Fibroblast of skin of back (primary cell): Measurements from ENCODE around the gene NRARP.
A peak's percentile ranks its signal among the peaks of the same experiment; 100 is the strongest.

Experiments
- DNase-seq: peaks from one replicate; pipeline ENCODE4 v3.0.0-alpha.2; 2013

NRARP gene

DNA sequence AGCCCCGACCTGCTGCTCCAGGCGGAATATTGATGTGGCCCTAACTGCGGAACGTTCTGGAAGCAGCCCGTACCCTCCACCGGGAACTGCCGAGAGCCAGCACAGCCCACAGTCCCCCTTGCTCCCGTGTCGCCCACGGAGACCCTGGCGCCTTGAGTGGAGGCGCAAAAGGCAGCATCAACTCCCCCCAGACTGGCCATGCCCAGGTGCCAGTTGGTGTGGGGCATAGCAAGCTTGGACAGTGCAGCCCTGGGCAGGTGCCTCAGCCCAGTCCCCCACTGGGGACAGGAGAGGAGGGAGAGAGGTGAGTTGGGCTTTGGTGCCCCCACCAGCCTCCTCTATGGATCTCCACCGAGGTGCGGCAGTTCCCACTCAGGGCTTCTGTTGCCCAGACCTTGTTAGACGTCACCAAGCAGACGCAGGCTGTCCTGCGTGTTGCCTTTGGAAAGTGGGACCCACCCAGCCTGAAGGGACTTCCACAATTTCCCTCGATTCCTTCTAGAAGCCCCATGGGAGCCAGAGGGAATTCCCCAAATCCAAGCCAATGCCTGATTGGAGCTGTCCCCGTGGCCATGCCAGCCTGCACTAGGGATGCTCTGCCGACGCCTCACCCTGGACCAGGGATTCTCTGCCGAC lies 19.8 kb upstream of the NRARP start:
- no peak for DNase-seq

DNA sequence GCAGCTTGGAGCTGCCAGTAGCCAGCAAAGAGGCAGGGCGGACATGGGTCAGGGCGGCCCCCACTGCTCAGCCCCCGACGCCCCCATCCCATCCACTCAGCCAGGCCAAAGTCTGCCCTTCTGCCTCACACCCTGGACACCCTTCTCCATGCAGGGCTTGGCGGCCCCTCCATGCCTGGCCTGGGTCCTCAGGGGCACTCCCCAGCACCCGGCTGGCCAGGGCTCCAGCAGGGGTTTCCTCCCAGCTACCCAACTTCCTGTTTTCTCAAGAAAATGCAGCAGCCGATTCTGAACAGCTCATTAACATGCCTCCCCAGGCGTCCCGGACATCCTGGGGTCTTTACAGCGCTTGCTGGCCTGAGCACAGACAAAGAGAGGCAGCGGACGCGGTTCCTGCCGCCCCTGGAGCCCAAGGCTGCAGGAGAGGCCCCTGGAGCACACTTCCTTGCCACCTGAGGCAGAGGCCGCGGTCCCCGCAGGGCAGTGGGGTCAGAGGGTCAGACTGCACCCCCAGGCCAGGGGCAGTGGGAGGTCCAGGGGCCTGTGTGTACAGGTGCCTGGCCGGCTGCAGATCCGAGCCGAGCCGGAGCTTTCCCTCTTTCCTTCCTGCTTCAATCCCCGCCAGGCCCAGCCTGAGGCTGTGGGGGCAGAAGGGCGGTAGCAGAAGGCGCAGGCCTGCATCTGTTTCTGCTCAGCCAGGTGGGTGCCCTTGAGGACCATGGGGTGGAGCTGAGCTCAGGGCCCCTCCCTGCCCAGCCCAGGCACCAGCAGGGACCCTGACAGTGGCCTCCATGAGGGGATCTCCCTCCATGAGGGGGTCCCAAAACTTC lies 18.7 kb upstream of the NRARP start:
- DNase-seq, result no peak

DNA sequence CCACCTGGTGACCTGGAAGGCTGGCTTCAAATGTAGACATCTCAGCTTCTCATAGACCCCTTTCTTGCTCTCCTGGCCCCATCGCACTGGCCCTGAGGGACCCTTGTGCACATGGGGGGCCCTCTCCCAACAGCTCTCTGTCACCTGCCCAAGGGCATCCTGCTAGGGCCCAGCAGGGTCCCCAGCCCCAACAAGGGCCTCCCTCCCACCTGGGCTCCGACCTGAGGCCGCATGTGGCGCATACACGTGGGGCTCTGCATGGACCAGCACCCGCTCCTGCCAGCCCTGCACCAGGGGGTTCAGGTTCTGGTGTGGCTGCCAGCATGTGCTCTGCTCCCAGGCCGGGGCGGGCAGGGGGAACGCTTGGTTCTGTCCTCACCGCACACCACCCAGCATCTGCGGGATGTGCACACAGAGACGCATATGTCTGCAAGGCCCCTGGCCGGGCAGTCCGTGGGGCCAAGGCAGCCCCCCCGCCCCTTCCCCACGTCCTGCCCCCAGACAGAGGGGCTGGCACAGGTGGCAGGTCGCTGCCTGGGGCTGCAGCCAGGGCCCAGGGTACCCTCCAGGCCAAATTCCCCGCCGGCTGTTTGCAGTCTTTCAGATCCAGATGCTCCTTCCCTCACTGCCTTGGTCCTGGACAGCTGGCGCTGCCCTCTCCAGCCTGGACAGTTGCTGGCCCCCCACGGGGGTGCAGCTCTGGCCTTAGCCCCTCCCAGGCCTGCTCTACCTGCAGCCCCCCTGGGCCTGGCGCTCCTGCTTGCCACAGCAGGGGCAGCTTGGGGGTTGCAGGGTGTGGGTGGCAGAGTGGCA lies 17.9 kb upstream of the NRARP start:
- no peak for DNase-seq

DNA sequence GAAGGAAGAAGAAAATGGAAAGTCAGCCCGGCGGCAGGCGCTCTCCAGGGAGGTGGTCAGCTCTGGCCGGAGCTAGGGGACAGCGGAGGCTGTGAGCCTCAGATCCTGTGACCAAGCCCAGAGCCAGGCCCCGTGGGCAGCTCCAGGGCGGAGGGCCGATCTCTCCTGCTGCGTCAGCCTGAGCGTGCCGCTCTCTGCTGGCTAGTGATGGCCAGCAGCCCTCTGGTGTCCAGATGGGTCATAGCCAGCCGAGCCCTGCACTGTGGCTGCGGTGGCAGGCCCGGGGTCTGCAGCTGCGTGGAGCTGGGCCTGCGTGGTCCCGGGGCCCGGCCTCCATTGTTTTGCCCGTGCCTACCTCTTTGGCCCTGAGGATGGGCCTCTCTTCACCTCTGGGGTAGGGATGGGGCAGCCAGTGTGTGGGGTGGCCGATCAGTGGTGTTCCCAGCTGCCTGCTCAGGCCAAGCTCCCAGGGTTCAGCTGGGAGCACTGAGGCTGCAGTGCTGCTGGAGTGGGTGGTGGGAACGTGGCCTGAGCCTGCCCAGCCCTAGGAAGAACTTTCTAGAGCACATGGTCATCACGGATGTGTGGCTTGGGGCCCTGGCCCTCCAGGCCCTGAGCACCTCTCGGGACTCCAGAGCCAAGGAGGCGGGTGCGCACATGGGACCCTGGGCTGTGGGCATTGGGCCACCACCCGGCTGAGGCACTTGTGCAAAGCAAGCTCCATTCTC lies 17.1 kb upstream of the NRARP start:
- no peak for DNase-seq

DNA sequence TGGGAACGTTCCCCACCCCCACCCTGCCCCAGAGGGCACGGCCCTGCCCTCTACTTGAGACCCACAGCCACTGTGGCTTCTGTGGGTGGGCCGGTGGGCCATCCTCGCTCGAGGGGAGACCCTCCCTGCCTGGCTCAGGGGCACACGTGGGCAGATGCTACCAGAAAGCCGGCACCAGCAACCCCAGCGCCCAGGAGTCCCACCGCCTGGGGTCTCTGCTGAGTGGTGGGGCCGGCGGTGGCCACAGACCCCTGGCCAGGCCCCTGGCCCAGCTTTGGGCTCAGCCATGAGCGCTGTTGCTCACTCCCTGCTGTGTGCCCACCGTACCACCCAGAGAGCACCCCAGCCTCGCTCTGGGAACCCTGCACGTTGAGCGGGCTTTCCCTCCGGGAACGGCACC lies 16.5 kb upstream of the NRARP start:
- no peak for DNase-seq

DNA sequence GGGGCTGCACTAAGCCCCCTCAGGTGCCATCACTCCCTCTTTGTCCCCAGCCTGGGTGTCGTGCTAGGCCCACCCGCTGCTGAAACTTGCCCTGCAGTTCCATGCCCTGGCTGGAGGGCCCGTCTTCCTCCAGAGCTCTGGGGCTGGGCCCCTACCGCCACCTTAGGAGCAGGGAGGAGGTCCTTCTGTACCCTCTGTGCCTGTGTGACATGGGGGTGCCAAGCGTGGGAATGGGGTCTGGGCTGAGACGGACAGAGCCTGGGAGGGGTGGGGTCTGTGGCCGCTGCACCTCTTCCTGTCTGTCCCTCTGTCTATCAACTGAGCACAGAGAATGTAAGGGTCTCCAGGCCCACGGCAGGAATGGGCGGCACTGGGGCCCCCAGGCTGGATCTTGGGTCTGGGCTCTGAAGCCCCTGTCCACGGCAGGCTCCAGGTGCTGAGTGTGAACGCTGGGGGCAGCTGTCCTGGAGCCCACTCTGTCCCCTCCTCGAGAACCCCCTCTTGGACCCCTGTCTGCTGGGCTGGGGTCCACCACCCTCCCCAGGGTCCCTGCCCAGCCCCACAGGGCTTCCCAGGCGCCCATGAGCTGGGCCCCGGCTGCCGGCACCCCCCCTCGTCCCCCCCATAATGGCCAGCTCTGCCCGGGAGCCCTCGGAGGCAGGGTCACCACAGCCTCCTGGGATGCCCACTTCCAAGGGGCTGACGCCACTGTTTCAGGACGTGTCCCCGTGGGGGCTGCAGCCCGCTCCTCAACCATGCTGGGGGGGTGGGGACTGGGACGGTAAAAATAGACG lies 15.8 kb upstream of the NRARP start:
- no peak for DNase-seq

DNA sequence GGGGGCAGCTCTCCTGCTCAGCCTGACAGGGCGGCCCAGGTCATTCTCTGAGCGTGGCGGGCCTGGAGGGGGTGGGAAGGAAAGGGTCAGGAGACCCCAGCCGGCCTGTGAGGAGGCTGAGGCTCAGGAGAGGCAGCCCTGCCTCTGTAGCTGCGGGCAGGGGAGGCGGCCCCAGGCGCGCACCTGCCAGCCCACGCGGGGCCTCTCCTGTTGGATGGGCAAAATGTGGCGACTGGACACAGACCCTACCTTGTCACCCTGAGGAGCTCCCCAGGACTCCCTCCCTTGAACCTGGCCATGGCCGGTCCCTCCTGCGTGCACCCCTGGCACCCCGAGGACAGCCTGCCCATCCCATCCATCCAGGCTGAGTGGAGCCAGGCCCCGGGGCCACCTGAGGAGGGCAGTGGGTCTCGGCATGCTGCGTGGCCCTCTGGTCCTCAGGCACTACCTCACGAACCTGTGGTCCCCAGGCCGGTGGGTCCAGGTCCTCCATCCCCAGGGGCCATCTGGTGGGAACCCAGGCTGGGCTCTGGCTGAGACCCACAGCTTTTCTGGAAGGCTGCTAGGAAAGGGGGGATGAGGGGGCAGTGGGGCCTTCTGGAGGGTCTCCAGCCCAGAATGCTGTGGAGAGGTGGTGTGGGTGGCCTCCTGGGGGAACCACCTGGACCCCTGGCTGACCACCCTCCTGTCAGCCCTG lies 15.1 kb upstream of the NRARP start:
- DNase-seq, result no peak

DNA sequence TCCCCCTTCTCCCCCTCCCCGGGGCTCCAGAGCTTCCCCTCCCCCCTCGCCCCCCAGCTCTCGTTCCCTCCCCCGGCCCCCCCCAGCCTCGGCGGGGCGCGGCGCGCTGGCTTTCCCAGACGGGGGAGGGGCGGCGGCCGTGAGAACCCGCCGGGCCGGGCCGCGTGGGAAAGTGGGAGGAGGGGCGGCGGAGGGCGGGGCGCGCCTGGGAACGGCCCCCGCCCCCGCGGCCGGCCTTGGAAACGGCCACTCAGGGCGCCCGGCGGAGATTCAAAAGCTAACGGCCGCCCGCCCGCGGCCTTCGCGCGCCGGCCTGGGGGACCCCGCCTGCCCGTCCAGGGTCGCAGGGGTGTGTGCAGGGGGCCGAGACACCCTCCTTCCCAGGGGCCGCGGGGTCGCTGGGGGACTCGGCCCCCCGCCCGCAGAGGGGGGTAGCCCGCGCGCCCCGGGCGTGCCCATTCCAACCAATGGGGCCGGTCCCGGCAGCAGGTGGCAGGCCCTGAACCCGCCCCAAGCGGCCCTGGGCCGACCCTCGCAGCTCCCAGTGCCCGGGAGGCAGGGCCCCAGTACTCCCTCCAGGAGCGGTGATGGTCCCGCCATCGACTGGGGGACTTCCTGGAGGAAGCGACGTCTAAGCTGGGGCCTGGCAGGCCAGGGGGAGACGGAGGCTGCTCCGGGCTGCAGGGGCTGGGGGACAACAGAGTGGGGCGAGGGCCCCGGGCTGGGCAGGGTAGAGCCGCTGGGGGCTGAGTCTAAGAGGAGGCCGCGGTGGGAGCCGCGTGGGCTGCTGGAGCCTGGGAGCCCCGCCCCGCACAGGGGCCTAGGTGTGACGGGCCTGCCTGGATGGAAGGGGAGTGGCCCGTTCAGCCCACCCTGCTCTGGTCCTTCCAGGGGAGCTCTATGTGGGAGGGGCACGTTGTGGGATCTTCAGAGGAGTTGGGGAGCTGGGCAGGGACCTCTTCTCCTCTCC lies 14.2 kb upstream of the NRARP start:
- DNase-seq, result peak; percentile 58

DNA sequence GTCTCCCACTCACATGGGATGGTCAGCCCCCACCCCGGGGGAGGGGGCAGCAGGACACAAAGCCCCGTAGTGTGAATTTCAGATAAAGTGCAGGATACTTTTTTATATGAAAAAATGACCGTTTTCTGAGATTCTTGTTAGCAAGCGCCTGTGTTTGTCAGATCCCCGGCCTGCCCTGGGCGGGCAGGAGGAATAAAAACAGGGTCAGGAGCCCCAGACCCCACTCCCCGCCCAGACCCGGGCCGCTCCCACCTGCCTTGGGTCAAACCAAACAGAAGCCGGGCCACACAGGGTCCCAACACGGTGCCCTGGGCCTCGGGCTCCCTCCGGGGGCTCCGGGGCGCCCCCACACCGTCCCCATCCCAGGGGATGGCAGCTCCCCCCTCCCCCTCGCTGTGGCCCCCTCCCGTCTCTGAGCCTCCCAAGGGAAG lies 13.5 kb upstream of the NRARP start:
- DNase-seq, result no peak

DNA sequence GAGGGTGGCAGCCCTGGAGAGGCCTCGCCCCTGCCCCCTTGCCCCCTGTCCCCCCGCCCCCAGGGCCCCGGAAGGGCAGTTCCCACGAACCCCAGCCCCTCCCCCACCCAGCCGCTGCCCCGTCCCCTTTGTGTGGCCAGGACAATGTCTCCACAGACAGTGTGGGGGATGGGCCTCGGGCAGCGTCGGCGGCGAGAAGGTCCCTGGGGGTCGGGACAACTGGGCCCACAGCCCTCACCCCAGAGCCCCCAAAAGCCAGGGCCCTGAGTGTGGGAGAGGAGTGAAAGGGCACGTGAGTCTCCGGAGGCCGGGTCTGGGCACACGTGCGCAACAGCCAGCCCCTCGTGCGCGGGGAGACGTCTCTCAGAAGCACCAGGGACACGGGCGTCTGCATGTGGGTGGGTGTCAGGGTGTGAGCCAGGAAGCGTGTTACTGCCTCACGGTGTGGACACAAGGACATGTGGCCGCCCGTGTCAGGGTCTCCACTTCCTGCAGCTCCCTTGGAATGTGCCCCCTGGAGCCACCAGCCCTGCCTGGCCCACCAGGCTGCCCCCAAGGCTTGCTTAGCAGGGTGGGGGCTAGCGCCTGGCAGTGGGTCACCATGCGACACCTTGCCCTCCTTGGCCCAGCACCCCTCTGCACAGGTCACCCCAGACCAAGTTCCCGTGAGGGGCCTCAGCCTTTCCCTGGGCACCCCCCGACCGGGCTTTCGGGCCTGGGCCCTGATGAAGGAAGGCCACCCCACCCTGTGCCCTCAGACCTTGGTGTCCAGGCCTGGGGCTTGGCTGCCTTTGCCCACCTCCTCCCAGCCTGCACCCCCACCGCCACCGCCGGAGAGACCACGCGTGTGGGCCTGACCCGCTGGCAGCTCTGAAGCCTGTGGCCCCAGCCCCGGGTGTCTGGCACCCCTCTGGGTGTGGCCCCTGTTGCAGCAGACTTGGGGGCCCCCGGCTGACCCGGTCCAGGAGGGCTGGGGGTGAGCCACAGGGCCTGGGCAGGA lies 12.8 kb upstream of the NRARP start:
- no peak for DNase-seq

DNA sequence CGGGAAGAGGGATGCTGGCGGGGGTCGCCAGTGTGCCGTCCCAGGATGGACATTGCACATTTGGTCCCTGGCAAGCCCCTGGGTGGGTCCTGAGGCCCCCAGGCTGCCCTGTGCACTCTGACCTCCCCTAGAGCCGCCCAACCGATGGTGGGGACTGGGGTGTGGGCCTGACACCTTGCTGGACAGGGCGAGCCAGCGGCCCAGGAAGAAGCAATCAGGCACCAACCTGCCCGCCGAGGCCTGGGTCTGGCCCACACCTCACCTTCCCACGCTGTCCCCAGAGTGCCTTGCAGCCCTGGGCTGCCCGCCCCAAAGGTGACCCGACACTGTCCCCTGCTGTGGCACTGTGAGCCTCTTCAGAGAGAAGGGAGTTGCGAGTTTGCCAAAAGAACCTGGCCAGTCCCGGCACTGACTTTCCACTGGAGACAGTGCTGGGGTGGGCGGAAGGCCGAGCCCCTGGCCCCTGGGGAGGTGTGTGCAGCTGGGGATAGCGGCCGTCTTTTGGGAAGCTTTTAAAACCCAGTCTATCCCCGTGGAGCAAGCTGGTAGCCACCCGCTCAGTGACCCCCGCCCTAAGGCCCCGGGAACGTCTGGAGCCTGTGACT lies 12.0 kb upstream of the NRARP start:
- DNase-seq, result no peak

DNA sequence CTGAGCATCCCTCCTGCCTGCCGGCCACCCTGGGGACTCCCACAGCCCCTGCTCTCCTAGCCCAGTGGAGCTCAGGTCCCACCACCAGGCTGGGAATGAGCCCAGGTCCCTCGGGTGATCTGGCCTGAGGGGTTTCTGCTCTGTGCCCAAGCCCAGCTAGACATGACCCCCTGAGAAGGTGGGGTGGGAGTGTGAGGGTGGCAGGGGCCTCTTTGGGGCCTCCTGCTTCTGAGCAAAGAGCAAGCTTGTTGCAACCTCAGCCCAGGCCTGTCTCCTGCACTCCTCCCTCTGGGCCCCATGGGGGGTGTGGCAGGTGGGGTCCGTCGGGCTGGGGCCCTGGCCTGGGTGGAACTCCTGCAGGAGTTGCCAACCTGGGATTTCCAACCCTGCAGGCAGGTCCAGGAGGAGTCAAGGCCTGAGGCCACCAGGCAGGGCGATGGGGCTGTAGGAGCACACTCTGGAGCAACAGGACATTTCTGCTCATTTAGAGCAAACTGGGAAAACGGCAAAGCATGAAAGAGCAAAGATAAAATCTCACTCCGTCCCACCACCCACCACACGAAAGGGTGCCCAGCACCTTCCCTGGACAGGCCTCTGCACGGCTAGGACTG lies 11.4 kb upstream of the NRARP start:
- no peak for DNase-seq

DNA sequence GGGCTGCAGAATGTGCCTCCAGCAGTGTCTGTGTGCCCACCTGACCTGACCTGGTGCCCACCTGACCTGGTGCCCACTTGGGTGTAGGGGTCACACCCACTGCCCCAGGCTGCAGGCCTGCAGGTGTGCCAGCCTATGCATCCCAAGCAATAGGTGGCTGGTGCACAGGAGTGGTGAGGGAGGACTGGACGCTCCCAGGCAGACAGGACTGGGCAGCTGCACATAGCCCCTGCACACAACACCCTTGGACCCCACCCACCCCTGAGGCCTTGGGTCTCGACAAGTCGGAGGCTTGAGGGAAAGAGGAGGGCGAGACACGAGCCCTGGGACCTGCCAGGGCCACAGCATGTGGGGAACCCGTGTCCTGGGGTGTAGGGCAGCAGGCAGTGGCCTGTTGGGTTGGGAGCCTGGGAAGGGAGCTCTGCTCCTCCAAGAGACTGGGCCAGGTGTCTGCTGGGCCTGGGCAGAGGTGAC lies 10.8 kb upstream of the NRARP start:
- DNase-seq, result no peak

DNA sequence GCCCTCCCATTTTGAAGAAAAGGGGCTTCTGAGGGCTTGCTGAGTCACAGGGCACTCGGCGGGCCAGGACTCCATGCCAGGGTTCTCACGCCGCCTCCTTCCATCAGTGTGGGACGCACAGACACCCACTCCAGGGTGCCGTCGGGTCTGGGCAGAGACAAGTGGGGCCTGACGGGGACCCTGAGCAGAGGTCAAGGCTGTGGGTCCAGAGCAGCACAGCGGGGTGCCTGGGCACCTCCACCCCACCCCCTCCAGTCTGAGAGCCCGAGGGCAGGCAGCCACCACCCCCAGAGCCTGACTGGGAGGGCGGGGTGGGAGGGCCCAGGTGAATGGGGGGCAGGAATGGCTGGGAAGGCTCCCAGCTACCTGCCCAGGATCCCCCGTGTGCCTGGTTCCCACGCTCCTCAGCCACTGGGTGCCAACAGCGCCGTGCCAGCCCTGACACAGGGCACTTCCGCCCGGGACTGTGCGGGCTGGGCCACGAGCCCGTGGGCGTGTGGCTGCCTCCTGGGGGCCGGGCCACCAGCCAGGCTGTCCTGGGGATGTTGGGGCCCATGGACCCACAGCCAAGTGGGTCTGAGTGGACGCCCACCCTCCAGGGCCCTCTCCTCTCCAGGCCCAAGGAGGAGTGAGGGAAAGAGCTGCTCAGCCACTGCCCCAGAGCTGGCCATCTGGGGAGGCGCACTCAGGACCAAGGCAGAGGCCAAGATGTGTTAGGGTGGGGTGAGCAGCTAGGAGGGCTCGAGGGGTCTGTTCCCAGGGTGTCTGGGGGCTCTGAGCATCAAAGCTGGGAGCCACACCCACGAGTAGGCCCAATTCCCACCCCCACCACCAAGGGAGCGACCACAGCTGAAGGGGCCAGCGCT lies 10.1 kb upstream of the NRARP start:
- no peak for DNase-seq

DNA sequence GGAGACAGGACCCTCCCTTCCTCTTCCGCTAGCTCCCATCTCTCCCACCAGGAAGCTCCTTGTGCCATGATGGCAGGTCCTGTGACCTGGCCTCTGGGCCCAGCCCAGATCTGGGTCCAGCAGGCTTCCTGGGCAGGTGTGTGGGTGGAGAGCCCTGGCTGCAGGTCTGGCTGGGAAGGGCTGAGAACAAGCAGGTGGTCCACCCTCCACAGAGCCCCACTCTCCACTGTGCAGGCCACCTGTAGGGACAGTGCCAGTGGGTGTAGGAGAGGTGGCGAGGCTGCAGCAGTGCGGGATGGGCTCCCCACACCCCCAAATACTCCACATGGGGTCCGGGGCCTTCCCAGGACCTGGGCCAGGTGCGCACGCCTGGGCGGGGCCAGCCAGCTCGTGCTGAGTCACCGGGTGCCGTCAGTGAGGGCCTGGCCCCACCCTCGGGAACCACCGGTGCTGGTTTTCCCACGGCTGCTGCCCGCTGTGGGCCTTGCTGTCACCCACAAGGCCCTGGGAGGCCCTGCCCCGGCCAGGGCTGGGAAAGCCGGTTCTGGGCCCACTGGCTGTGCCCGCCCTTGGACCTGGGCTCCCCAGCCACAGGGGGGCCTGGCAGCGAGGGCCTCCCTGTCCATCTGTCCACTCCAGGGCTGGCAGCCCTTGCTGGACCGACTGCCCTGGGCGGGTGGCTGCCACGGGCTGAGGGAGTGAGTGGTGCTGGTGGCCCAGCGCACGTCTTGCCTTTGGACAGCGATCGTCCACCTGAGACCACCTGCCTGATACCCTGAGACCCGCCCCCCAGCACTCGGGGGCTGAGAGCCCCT lies 9.3 kb upstream of the NRARP start:
- DNase-seq, result no peak
